ENCODE data around the gene ERBB2.

The ERBB2 gene

GRCh38 chr17:39699818-39700147 is at the start of gene ERBB2:
Gene ERBB2 (plus strand): TSS chr17:39700064. CDS start chr17:39700239, 175 bp downstream.
- no peak for DNase-seq (ENCODE audit: low spot score)

- no peak for DNase-seq (ENCODE audit: low spot score)
Measured at GRCh38 chr17:39650121-39650579, 49.7 kb upstream of the ERBB2 start.

- DNase-seq (ENCODE audit: low spot score), result no peak
Measured at GRCh38 chr17:39651923-39652586, 47.8 kb upstream of the ERBB2 start.

GRCh38 chr17:39652587-39653315 is 47.1 kb upstream of the ERBB2 start:
- DNase-seq (ENCODE audit: low spot score), result no peak

GRCh38 chr17:39653316-39653661 is 46.6 kb upstream of the ERBB2 start:
- no peak for DNase-seq (ENCODE audit: low spot score)

- peak; percentile 80 for DNase-seq (ENCODE audit: low spot score)
Measured at GRCh38 chr17:39653662-39654331, 46.1 kb upstream of the ERBB2 start.

GRCh38 chr17:39655105-39655504 is 44.8 kb upstream of the ERBB2 start:
- DNase-seq (ENCODE audit: low spot score), result no peak

GRCh38 chr17:39658346-39658745 is 41.5 kb upstream of the ERBB2 start:
- DNase-seq (ENCODE audit: low spot score), result no peak

- DNase-seq (ENCODE audit: low spot score), result no peak
Measured at GRCh38 chr17:39658760-39659159, 41.1 kb upstream of the ERBB2 start.

- DNase-seq (ENCODE audit: low spot score), result no peak
Measured at GRCh38 chr17:39659279-39660010, 40.4 kb upstream of the ERBB2 start.

GRCh38 chr17:39660011-39660360 is 39.9 kb upstream of the ERBB2 start:
- DNase-seq (ENCODE audit: low spot score), result no peak

- DNase-seq (ENCODE audit: low spot score), result no peak
Measured at GRCh38 chr17:39660397-39661385, 39.2 kb upstream of the ERBB2 start.

GRCh38 chr17:39661744-39662541 is 37.9 kb upstream of the ERBB2 start:
- DNase-seq (ENCODE audit: low spot score), result no peak

- DNase-seq (ENCODE audit: low spot score), result no peak
Measured at GRCh38 chr17:39662551-39663339, 37.1 kb upstream of the ERBB2 start.

- no peak for DNase-seq (ENCODE audit: low spot score)
Measured at GRCh38 chr17:39663340-39663687, 36.5 kb upstream of the ERBB2 start.

- no peak for DNase-seq (ENCODE audit: low spot score)
Measured at GRCh38 chr17:39663688-39664580, 35.9 kb upstream of the ERBB2 start.

- DNase-seq (ENCODE audit: low spot score), result no peak
Measured at GRCh38 chr17:39664581-39665561, 35.0 kb upstream of the ERBB2 start, which contains the start of gene TCAP. Gene TCAP (plus strand): TSS chr17:39665349. CDS start chr17:39665360, 11 bp downstream.

Data from CD4-positive, alpha-beta T cell treated with Interleukin-2 at 100 ng/mL for 4 hours (primary cell).